GM18909 (cell line): ENCODE results near the gene STYK1.
A peak's percentile ranks its signal among the peaks of the same experiment; 100 is the strongest.

ENCODE experiments used
- ATAC-seq: cut with Tn5 transposase; IDR thresholded peaks from one replicate; pipeline ENCODE4 v1.9.1; 2021; ENCODE audit warnings: mild to moderate bottlenecking; ENCODE audit not compliant: unreplicated experiment, poor library complexity

Gene STYK1

DNA sequence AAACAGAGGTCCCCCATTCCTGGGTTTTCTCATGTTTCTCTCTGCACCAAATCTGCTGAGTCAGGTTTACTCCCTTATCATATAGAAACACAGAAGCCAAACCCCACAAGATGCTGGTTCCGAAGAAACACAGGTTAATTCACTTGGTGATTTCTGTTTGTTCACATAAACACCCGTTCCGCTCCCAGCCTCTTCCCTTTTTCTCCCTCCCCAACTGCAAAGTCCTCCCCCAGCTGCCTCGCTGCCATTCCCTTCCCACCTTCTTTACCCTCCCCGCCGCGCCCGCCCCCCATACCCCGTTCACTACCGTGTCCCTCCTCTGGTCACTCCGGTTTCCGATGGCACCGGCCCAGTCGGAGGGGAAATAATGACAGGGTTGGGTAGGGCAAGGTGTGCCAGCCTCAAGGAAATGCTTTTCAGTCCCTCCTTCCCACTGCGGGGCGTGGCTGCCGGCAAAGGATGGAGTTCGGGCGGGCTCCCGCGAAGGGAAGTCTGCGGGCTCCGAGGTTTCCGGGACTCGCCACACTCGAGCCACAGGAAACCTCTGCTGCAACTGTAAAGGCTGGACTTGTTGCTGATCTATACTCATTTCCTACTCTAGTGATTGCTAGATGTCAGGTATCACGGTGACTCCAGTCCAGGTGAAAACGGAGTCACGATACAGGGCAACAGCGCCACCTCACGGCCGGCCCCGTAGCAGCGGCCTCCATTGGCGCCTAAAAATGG lies at the start of gene STYK1:
Gene STYK1 (minus strand): TSS at position 394 of the 726 bp plus-strand sequence. CDS start 39,434 bp downstream, outside the sequence.
- peak; percentile 72 for ATAC-seq

GRCh38 chr12:10722905-10723746 lies 49.3 kb upstream of the STYK1 start, which contains the start of gene YBX3:
TSS of gene YBX3 (minus strand) at chr12:10723323. CDS start at chr12:10723111, 212 bp downstream.
- ATAC-seq, result peak; percentile 52

DNA sequence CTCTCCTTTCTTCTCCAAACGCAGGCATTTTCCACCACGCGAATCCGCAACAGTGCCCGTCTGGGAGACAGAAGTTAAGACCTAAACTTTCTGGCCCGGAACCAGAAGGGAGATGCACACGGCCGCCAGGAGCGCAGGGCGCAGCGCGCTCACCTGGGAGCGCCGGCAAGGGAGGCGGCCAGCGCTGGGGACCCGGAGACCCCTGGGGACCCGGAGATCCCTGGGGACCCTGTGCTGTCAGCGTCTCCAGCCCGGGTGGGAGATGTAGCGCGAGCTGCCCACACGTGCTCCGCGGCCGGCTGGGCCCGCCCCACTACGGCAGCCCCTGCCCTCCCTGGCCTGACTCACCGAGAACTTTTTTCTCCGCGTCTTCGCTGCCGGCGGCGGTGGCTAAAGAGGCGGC lies 48.7 kb upstream of the STYK1 start:
- peak; percentile 52 for ATAC-seq

DNA sequence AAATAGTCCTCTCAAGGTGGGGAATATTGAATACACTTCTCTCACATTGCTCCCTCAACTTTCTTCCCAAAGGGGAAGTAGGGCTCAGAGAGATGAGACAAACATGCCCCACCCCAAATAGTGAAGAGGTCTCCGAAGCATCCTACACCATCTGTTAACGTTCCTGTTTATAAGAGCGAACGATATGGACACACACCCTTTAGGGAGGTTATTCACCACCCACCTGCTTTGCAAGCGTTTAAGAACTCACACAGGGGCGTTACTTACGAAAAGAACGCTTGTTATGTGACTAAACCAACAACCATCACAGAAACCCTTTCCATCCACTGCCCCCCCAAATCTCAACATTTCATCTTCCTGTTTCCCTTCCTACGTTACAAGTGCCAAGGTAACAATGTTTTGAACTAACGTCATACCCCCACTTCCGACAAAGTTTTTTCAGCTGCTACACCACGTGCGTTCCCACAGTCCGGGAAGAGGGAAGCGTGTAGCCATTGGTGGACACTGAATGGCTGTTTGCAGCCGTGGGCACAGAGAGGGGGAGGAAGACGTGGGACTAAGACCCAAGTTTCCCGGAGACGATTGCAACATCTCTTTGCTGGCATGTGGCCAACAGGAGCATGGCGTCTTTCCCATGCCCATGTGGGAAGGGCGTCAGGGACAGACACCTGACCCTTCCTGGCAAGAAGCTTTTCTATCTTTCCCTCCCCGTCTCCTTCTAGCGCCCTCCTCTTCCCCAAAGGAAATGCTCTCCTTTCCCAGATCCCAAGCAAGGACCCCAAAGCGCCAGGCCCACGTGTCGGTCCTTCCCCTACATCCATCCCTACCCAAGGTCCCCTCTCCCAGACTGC lies 48.0 kb upstream of the STYK1 start:
- peak; percentile 35 for ATAC-seq

DNA sequence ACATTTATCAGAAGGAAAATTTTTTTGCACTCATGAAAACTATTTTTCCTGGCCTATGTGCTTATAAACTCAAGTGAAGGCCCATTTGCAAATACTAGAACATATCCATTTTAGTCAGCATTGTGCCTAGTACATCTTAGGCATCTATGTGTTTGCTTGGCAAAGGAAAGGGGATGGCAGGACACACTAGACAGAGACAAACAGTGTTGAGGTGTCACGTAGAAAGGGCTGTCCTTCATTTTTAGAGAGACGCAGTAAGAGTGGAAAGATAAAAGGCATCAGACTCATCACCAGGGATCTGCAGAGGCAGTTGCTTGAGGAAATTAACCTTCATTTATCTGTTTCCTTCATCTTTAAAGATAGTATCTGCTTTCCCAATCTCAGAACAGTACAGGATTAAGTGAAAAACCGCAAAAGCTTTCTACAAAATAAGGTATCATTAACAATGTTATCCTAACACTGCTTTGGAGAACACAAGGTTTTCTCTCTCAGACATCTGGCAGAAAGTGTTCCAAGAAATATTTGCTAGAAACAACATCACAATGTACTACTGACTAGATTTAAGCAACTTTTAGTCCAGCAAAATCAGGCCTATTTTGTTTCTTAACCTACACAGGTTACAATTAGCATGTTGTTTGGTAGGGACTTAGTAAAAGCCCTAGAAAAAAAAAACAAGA lies 47.3 kb upstream of the STYK1 start:
- no peak for ATAC-seq

- ATAC-seq, result no peak
Observed at GRCh38 chr12:10719482-10719881, 45.6 kb upstream of the STYK1 start.

DNA sequence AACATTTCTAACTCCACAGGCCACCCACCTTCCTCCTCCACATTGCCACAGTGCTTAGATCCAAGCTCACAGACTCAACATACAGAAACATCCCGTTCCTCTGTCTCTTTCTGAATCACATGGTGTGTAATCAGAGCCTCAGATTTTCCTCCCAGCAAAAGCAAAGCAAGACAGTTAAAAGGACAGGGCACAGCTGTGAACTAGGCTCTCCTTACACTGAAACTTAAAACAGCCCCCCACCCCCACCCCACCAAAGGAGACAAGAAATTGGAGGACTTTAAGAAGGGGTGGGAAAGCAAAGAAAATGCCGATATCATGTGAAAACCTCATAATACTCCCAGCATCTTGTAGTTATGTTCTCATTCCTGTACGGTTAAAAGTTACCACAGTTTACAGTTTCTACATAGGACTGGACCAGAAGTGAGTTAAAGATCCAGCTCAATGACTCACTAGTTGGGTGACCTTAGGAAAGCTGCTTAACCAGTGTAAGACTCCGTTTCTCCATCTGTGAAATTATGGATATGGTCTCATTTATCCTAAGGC lies 44.5 kb upstream of the STYK1 start:
- no peak for ATAC-seq

- ATAC-seq, result no peak
Observed at GRCh38 chr12:10717410-10717809, 43.6 kb upstream of the STYK1 start.

- ATAC-seq, result no peak
Observed at GRCh38 chr12:10716704-10717315, 43.0 kb upstream of the STYK1 start.

DNA sequence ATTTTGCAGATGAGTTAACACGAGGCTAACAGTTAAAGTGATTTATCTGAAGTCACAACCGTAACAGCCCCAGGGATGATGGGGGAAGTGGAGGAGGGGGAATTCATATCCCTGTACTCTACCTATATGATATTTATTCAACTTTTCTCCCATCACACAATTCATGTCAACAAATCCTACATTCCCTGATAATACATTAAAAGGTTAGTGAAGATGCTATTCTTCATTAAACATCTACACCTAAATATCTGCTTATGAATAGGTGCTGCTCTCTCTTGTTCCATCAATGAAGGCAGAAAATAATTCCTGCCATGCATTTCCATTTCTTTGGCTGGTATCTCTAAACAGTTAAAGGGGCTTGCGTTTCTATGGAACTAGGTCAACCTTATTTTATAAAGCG lies 42.4 kb upstream of the STYK1 start:
- no peak for ATAC-seq

- no peak for ATAC-seq
Observed at GRCh38 chr12:10715491-10715890, 41.6 kb upstream of the STYK1 start.

- no peak for ATAC-seq
Observed at GRCh38 chr12:10709808-10710207, 36.0 kb upstream of the STYK1 start.

DNA sequence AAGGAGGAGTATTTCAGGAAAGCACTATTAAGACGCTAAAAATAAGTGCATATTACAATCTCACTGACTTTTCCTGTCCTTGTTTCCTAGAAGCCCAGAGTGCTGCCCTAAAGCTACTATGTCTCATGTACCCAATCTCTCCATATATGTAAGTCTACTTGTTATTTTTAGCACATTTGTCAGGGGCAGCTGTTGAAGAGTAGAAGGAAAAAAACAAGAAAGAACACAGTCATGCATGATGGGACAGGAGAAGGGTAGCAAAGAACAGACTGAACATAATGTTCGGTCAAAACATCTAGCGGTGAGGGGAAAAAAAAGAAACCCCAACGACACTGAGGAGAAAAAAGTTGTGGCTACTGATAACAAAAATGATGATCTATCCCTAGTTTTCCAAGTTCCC lies 35.0 kb upstream of the STYK1 start:
- ATAC-seq, result no peak

DNA sequence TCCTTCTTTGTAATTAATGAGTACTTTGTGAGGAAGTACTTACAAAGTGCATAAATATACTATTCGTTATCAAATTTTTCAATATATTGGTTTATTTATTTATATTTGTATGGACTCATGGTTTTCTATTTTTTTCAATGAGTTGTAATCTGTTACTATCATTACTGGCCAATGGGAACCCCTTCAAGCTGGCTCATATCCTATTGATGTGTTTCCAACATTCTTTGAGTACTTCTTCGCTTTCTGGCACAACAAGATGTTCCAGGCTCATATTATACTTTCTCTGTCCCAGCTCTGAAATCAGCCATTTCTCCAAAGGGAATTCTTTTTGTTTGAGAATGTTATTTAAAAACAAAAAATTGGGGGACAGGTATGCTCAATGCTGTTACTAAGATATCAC lies 31.8 kb upstream of the STYK1 start:
- no peak for ATAC-seq

DNA sequence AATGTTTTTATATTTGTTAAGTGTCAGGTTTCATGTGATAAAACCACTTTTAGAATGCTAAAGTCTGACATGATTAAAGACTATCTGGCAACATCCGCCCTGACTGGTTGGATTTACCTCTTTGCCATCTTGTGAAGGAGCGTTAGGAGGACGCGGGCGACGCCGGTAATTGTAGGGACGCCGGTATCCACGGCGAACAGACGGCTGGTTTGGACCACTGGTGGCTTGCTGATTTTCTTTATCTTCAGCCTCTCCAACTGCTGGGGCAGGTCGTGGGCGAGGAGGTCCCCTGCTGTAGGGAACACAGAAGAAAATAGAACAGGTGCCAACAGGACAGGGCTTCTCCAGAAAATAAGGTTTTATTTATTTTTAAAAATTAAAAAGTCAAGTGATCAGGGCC lies 28.0 kb upstream of the STYK1 start:
- no peak for ATAC-seq

GRCh38 chr12:10701131-10701681 lies 27.4 kb upstream of the STYK1 start:
- peak; percentile 60 for ATAC-seq

DNA sequence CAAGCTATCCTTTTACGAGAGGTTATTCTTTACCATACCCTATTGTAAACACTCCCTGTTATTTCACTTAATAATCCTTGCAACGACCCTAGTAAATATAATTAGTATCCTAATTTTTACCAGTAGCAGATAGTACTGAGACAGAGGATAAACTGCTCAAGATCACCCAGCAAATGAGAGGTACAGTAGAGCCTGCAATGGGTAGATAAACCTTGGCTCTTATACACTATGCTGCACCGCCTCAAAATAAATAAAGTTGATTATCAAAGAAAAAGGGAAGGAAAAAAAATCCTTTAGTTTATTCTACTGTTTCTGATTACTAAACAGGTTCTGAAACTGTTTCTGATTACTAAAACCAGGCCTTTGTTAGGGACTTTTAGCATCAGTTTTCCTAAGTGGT lies 26.7 kb upstream of the STYK1 start:
- no peak for ATAC-seq

GRCh38 chr12:10697862-10698261 lies 24.0 kb upstream of the STYK1 start:
- ATAC-seq, result no peak

DNA sequence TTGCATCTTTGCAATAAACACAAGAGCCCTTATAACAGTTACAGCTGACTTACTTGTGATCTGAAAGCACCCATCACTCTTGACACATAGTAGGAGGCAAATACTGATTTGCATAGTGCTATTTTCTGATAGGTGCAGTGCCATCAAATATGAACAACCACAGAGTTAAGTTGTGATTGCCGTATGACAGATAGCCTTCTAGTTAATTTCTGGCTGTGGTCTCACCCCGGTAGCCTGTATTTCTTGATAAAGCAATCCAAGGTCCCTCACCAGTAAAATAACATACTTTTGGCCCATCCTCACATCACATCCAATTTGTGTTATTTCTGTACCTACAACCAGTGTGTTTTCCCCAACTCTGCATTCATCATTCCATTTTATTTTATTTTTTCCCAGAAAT lies 23.3 kb upstream of the STYK1 start:
- no peak for ATAC-seq
